K562 (cell line): ENCODE data around the gene SYNJ2. TPM values are rescaled to one million over a fixed set of nuclear protein-coding genes. Genes with fewer than 3 reads are reported as not detected.

ENCODE experiments used
- CBX1 ChIP-seq: sonication (generic); IDR thresholded peaks from 2 replicates; pipeline ENCODE4 v1.6.1; 2016; ENCODE audit warnings: antibody characterized with exemption, low read depth, mild to moderate bottlenecking
- ESRRA ChIP-seq: fragments of 450-650 bp; IDR thresholded peaks from 2 replicates; pipeline ENCODE4 v1.6.1; 2014; ENCODE audit warnings: low read depth, mild to moderate bottlenecking, moderate library complexity, borderline replicate concordance
- FOXA1 ChIP-seq: fragments of 450-650 bp; IDR thresholded peaks from 2 replicates; pipeline ENCODE4 v1.6.1; 2016; ENCODE audit warnings: mild to moderate bottlenecking, borderline replicate concordance
- GATAD2B ChIP-seq: fragments of 450-650 bp; IDR thresholded peaks from 2 replicates; pipeline ENCODE4 v1.6.1; 2017; ENCODE audit warnings: mild to moderate bottlenecking, borderline replicate concordance
- KHSRP ChIP-seq: fragments of 450-650 bp; IDR thresholded peaks from 2 replicates; pipeline ENCODE4 v1.6.1; 2017
- MTA3 ChIP-seq: fragments of 450-650 bp; formaldehyde crosslinking; IDR thresholded peaks from 2 replicates; pipeline ENCODE4 v1.6.1; 2017; ENCODE audit warnings: mild to moderate bottlenecking, borderline replicate concordance
- PTRF ChIP-seq: fragments of 450-650 bp; IDR thresholded peaks from 2 replicates; pipeline ENCODE4 v1.6.1; 2016; ENCODE audit warnings: mild to moderate bottlenecking, missing genetic modification characterization, missing compliant biosample characterization
- polyA plus RNA-seq, 8 experiments: library from polyadenylated mRNA; depleted of rRNA in 4 of 8; stranded (reverse) in 5 of 8; unstranded in 3 of 8; fragments of >200 nt; fragmentation: Nextera tagmentation in 2 of 8; fragmentation: Illumina TruSeq in 1 of 8; extraction: Ambion mirVana in 2 of 8; extraction: Trizol in 1 of 8; gene quantifications; 2 replicates each; pipeline versions ENCODE4 v1.2.1 to v1.2.3, GENCODE V29; 2011 to 2014; ENCODE audit warnings: inconsistent platforms in 1 of 8, missing spikeins in 1 of 8
- total RNA-seq, 7 experiments: library from RNA; depleted of rRNA in 6 of 7; stranded (reverse); fragments of >200 nt in 6 of 7; fragmentation: Illumina TruSeq in 2 of 7; extraction: Trizol in 2 of 7; gene quantifications; 2 replicates each; pipeline versions ENCODE4 v1.2.1 to v1.2.3, GENCODE V29; 2011 to 2021; ENCODE audit warnings: low replicate concordance in 1 of 7
- TF ChIP-seq, protein P1 (sequence below), 2 experiments: fragments of 450-650 bp; IDR thresholded peaks; 2 replicates each; pipeline ENCODE4 v1.6.1; 2016; ENCODE audit warnings: mild to moderate bottlenecking in 2 of 2, borderline replicate concordance in 1 of 2, low read depth in 1 of 2, moderate library complexity in 1 of 2
- TF ChIP-seq, protein P2 (sequence below): fragments of 450-650 bp; formaldehyde crosslinking; IDR thresholded peaks from 2 replicates; pipeline ENCODE4 v1.4.0; 2022; ENCODE audit warnings: mild to moderate bottlenecking, moderate library complexity
- TF ChIP-seq, protein P3 (sequence below): fragments of 250-450 bp; sonication (Bioruptor Pico); IDR thresholded peaks from 2 replicates; pipeline ENCODE4 v1.5.1; 2021; ENCODE audit warnings: mild to moderate bottlenecking
- TF ChIP-seq, protein P4 (sequence below): fragments of 450-650 bp; IDR thresholded peaks from 2 replicates; pipeline ENCODE4 v1.6.1; 2017; ENCODE audit warnings: antibody characterized with exemption, mild to moderate bottlenecking

Gene SYNJ2
- total and polyA plus RNA-seq, 9 of the 15 experiments (the other 6 are each of a cell fraction or from before 2014, with no cell fraction given): 3.0 to 27.7 (median 17.8) TPM

DNA sequence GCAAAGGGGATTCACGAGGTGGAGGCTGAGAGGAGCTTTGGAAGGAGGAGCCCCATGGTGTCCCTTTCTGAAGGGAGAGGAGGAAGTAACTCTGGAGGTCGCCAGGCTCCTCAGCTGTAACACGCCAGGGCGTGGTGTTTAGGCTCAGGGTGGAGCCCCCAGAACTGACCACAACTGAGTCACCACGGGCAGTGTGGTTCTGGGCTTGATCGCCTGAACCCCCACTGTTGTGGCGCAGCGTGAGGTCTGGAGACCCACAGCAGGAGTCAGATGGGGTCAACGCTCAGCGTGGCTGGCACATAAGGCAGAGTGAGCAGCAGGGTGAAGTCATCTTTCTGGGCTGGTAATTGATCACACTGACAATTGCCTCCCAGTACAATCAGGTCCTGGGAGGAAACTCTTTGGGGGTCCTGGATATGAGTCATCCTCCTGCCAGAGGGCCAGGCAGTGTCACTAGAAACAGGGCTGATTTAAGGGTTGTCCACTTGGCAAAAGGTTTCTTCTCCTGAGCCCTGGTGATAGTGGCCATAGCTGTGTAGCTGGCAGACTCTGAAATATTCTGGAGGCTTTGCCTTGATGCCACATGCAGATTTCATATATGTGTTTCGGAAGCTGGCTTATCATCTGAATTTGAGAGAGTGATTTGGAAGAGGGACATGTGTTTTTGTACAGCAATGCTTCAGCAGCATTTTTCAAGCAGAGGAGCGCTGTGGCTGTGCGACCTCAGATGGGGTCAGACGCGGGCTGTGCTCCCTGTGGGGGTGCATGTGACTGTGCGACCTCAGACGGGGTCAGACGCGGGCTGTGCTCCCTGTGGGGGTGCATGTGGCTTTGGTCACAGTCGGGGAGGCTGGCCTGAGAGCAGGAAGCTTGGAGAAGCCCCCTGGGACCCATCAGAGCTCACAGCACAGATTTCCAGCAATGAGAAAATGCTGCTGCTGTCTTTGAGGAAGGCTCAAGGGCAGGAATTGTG is 50.0 kb downstream of the SYNJ2 start (continued):
- TF ChIP-seq, protein P1, sequence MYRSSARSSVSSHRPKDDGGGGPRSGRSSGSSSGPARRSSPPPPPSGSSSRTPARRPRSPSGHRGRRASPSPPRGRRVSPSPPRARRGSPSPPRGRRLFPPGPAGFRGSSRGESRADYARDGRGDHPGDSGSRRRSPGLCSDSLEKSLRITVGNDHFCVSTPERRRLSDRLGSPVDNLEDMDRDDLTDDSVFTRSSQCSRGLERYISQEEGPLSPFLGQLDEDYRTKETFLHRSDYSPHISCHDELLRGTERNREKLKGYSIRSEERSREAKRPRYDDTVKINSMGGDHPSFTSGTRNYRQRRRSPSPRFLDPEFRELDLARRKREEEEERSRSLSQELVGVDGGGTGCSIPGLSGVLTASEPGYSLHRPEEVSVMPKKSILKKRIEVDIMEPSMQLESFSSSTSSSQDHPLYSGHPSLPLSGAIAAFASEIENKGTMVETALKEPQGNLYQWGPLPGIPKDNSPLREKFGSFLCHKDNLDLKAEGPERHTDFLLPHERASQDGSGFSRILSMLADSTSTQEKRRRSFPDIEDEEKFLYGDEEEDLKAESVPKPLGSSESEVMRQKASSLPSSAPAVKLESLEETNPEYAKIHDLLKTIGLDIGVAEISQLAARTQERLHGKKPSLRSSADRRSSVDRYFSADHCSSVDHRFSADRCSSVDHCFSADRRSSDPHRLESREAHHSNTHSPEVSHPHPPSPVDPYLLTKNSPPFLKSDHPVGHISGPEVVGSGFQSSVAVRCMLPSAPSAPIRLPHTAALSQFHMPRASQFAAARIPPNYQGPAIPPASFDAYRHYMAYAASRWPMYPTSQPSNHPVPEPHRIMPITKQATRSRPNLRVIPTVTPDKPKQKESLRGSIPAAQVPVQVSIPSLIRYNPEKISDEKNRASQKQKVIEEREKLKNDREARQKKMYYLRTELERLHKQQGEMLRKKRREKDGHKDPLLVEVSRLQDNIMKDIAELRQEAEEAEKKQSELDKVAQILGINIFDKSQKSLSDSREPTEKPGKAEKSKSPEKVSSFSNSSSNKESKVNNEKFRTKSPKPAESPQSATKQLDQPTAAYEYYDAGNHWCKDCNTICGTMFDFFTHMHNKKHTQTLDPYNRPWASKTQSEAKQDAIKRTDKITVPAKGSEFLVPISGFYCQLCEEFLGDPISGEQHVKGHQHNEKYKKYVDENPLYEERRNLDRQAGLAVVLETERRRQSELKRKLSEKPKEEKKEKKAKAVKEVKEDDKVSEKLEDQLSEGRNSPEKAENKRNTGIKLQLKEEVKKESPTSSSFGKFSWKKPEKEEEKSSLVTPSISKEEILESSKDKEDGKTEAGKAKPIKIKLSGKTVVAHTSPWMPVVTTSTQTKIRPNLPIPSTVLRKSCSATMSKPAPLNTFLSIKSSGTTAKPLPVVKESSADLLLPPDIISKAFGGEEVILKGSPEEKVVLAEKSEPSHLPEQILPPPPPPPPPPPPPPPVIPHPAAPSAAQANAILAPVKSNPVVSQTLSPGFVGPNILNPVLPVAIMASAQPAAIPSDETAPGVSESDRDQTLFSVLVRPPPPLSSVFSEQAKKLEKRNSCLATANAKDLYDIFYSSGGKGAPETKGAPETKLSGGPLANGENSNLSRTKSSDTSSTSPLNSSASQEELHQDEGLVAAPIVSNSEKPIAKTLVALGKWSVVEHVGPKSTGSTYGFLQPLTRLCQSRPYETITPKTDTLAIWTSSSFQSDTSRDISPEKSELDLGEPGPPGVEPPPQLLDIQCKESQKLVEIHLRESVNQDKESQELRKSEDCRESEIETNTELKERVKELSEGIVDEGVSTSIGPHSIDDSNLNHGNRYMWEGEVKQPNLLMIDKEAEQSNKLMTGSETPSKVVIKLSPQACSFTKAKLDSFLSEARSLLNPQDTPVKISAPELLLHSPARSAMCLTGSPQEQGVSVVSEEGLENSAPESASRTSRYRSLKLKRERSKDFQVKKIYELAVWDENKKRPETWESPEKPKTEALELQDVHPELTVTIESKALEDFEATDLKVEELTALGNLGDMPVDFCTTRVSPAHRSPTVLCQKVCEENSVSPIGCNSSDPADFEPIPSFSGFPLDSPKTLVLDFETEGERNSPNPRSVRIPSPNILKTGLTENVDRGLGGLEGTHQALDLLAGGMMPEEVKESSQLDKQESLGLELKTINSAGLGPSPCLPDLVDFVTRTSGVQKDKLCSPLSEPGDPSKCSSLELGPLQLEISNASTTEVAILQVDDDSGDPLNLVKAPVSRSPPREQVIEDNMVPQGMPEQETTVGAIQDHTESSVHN (IDR thresholded peaks at IDR 0.05; ENCODE audit: borderline replicate concordance in 1 of 2, low read depth in 1 of 2): no peak
- TF ChIP-seq FOXA1 (no peak), KHSRP (no peak), GATAD2B (0 out of 2 replicates have a peak, but pooled peaks have one; percentile 52), ESRRA (peak; percentile 58; the same call in 1 of the 2 replicates), PTRF (tag) (no peak), MTA3 (peak; percentile 75; the same call in 1 of the 2 replicates), CBX1 (no peak)
- TF ChIP-seq, protein P2, sequence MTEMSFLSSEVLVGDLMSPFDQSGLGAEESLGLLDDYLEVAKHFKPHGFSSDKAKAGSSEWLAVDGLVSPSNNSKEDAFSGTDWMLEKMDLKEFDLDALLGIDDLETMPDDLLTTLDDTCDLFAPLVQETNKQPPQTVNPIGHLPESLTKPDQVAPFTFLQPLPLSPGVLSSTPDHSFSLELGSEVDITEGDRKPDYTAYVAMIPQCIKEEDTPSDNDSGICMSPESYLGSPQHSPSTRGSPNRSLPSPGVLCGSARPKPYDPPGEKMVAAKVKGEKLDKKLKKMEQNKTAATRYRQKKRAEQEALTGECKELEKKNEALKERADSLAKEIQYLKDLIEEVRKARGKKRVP (CRISPR knock-in tag): peak; percentile 55; the same call in 1 of the 2 replicates
- TF ChIP-seq, protein P3, sequence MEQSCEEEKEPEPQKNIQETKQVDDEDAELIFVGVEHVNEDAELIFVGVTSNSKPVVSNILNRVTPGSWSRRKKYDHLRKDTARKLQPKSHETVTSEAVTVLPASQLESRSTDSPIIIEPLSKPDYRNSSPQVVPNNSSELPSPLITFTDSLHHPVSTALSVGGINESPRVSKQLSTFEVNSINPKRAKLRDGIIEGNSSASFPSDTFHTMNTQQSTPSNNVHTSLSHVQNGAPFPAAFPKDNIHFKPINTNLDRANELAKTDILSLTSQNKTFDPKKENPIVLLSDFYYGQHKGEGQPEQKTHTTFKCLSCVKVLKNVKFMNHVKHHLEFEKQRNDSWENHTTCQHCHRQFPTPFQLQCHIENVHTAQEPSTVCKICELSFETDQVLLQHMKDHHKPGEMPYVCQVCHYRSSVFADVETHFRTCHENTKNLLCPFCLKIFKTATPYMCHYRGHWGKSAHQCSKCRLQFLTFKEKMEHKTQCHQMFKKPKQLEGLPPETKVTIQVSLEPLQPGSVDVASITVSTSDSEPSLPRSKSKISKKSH (CRISPR knock-in tag): no peak
- TF ChIP-seq, protein P4, sequence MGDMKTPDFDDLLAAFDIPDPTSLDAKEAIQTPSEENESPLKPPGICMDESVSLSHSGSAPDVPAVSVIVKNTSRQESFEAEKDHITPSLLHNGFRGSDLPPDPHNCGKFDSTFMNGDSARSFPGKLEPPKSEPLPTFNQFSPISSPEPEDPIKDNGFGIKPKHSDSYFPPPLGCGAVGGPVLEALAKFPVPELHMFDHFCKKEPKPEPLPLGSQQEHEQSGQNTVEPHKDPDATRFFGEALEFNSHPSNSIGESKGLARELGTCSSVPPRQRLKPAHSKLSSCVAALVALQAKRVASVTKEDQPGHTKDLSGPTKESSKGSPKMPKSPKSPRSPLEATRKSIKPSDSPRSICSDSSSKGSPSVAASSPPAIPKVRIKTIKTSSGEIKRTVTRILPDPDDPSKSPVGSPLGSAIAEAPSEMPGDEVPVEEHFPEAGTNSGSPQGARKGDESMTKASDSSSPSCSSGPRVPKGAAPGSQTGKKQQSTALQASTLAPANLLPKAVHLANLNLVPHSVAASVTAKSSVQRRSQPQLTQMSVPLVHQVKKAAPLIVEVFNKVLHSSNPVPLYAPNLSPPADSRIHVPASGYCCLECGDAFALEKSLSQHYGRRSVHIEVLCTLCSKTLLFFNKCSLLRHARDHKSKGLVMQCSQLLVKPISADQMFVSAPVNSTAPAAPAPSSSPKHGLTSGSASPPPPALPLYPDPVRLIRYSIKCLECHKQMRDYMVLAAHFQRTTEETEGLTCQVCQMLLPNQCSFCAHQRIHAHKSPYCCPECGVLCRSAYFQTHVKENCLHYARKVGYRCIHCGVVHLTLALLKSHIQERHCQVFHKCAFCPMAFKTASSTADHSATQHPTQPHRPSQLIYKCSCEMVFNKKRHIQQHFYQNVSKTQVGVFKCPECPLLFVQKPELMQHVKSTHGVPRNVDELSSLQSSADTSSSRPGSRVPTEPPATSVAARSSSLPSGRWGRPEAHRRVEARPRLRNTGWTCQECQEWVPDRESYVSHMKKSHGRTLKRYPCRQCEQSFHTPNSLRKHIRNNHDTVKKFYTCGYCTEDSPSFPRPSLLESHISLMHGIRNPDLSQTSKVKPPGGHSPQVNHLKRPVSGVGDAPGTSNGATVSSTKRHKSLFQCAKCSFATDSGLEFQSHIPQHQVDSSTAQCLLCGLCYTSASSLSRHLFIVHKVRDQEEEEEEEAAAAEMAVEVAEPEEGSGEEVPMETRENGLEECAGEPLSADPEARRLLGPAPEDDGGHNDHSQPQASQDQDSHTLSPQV: peak; percentile 66
